HepG2 (cell line): ENCODE measurements around the gene TP73. TPM values are rescaled to one million over a fixed set of nuclear protein-coding genes. Genes with fewer than 3 reads are reported as not detected.

ENCODE experiments used
- ATAC-seq: fragments of 200-7000 bp; cut with Tn5 transposase; 3 replicates; pipeline ENCODE4 v1.9.1; 2020; ENCODE audit warnings: mild to moderate bottlenecking, moderate library complexity
- BruUV-seq: library from RNA; stranded (reverse); fragments of 400-500 nt; replicated peaks from 2 replicates; lab custom pipeline; 2021; lab: Mats Ljungman, UMichigan
- CTCF ChIA-PET: fragments of 300-600 bp; formaldehyde crosslinking; extraction: SDS; loops from one replicate; lab custom pipeline; 2021; ENCODE audit warnings: low total read pairs, inconsistent platforms, low intra/inter-chr PET ratio; lab: Yijun Ruan, JAX
- POLR2A ChIA-PET: fragments of 350-600 bp; sonication (Branson Sonifier 250); formaldehyde crosslinking; loops from one replicate; lab custom pipeline; 2020; ENCODE audit warnings: antibody characterized with exemption, inconsistent platforms; lab: Yijun Ruan, JAX
- DNase-seq: peaks from one replicate; pipeline ENCODE4 v3.0.0-alpha.2; 2015; ENCODE audit warnings: low spot score
- FAIRE-seq: peaks from 3 replicates; lab custom pipeline; 2011; peaks lifted over from hg19 to GRCh38; lab: Jason Lieb, UNC
- H2AFZ ChIP-seq: one replicate; pipeline ENCODE4 v1.6.1; 2011; ENCODE audit warnings: low read length, inconsistent platforms
- H3K27ac ChIP-seq: fragments of 300-600 bp; 3 replicates; pipeline ENCODE4 v1.8.0; 2011; ENCODE audit warnings: mixed run types, mild to moderate bottlenecking, mixed read lengths, low read length, inconsistent platforms; ENCODE audit not compliant: insufficient read depth; ENCODE audit errors: extremely low read length
- H3K27me3 ChIP-seq, 2 experiments: fragments of 200-600 bp in 1 of 2; 2 replicates in 1 of 2; 3 replicates in 1 of 2; pipeline versions ENCODE4 v1.6.0 to v1.8.0; 2011; ENCODE audit warnings: low read length in 2 of 2, mild to moderate bottlenecking in 2 of 2, moderate library complexity in 2 of 2, inconsistent platforms in 1 of 2; ENCODE audit not compliant: insufficient read depth in 2 of 2, control insufficient read depth in 1 of 2
- H3K36me3 ChIP-seq, 2 experiments: fragments of 200-600 bp in 1 of 2; replicated peaks in 1 of 2; 2 replicates in 1 of 2; 3 replicates in 1 of 2; pipeline versions ENCODE4 v1.5.1 to v1.8.0; 2011; ENCODE audit warnings: low read length in 2 of 2, inconsistent platforms in 1 of 2; ENCODE audit not compliant: insufficient read depth in 2 of 2, control insufficient read depth in 1 of 2
- H3K4me1 ChIP-seq: 2 replicates; pipeline ENCODE4 v1.5.1; 2012; ENCODE audit warnings: low read length, inconsistent platforms; ENCODE audit not compliant: insufficient read depth
- H3K4me2 ChIP-seq: 2 replicates; pipeline ENCODE4 v1.6.0; 2011; ENCODE audit warnings: low read depth, low read length, inconsistent platforms
- H3K4me3 ChIP-seq, 3 experiments: fragments of 200-600 bp in 1 of 3; sonication (generic), shearing (Covaris generic) in 1 of 3; replicated peaks in 1 of 3; 2 replicates each; pipeline ENCODE4 v1.5.1; 2011 to 2016; ENCODE audit warnings: low read length in 3 of 3, inconsistent platforms in 2 of 3, low read depth in 2 of 3, mild to moderate bottlenecking in 2 of 3, control low read depth in 1 of 3, mixed read lengths in 1 of 3; ENCODE audit not compliant: insufficient read depth in 1 of 3
- H3K79me2 ChIP-seq: one replicate; pipeline ENCODE4 v1.6.1; 2011; ENCODE audit warnings: low read length, inconsistent platforms; ENCODE audit not compliant: insufficient read depth
- H3K9ac ChIP-seq: 2 replicates; pipeline ENCODE4 v1.6.0; 2011; ENCODE audit warnings: mild to moderate bottlenecking, low read depth, low read length, inconsistent platforms; ENCODE audit not compliant: insufficient read depth
- H3K9me3 ChIP-seq: 2 replicates; pipeline ENCODE4 v1.5.1; 2012; ENCODE audit warnings: mild to moderate bottlenecking, low read length
- H4K20me1 ChIP-seq: 2 replicates; pipeline ENCODE4 v1.6.0; 2011; ENCODE audit warnings: inconsistent platforms, mild to moderate bottlenecking, low read length, moderate library complexity; ENCODE audit not compliant: insufficient read depth
- CREB1 ChIP-seq, 2 experiments: fragments of 450-650 bp in 1 of 2; IDR thresholded peaks; 2 replicates each; pipeline ENCODE4 v1.6.1; 2016 to 2017; ENCODE audit warnings: control low read depth in 1 of 2, mild to moderate bottlenecking in 1 of 2, missing compliant biosample characterization in 1 of 2, missing genetic modification characterization in 1 of 2
- FOXM1 ChIP-seq: sonication (generic); formaldehyde crosslinking; IDR thresholded peaks from 2 replicates; pipeline ENCODE4 v1.5.0; 2020; ENCODE audit warnings: missing genetic modification reagents
- FOXP1 ChIP-seq, 2 experiments: fragments of 450-650 bp in 1 of 2; IDR thresholded peaks; 2 replicates each; pipeline ENCODE4 v1.6.1; 2017 to 2018; ENCODE audit warnings: antibody characterized with exemption in 1 of 2
- KLF12 ChIP-seq: sonication (generic); formaldehyde crosslinking; IDR thresholded peaks from 2 replicates; pipeline ENCODE4 v1.4.0; 2020; ENCODE audit warnings: missing genetic modification reagents, borderline replicate concordance
- PHF8 ChIP-seq: sonication (generic); formaldehyde crosslinking; IDR thresholded peaks from 2 replicates; pipeline ENCODE4 v1.5.0; 2020; ENCODE audit warnings: missing genetic modification reagents
- RXRA ChIP-seq: sonication (generic); formaldehyde crosslinking; IDR thresholded peaks from 2 replicates; pipeline ENCODE4 v1.5.1; 2020; ENCODE audit warnings: missing genetic modification reagents
- SCMH1 ChIP-seq: sonication (generic); formaldehyde crosslinking; IDR thresholded peaks from 2 replicates; pipeline ENCODE4 v1.9.0; 2021; ENCODE audit warnings: missing genetic modification reagents, mild to moderate bottlenecking, borderline replicate concordance
- SRY ChIP-seq: sonication (generic); formaldehyde crosslinking; IDR thresholded peaks from 2 replicates; pipeline ENCODE4 v1.8.0; 2022; ENCODE audit warnings: mild to moderate bottlenecking, missing genetic modification reagents
- ZBTB33 ChIP-seq: sonication (generic); formaldehyde crosslinking; IDR thresholded peaks from 2 replicates; pipeline ENCODE4 v1.4.0; 2020; ENCODE audit warnings: missing genetic modification reagents
- ZBTB38 ChIP-seq: sonication (generic); formaldehyde crosslinking; IDR thresholded peaks from 2 replicates; pipeline ENCODE4 v1.5.1; 2020; ENCODE audit warnings: mild to moderate bottlenecking, missing genetic modification reagents
- ZNF629 ChIP-seq: sonication (generic); formaldehyde crosslinking; conservative IDR thresholded peaks from 2 replicates; pipeline ENCODE4 v1.5.0; 2020; ENCODE audit warnings: missing genetic modification reagents
- ZNF737 ChIP-seq: sonication (generic); formaldehyde crosslinking; IDR thresholded peaks from 2 replicates; pipeline ENCODE4 v1.5.0; 2020; ENCODE audit warnings: missing genetic modification reagents, mild to moderate bottlenecking, borderline replicate concordance
- ZNF784 ChIP-seq: sonication (generic); formaldehyde crosslinking; IDR thresholded peaks from 2 replicates; pipeline ENCODE4 v1.5.1; 2020; ENCODE audit warnings: missing genetic modification reagents, mild to moderate bottlenecking, borderline replicate concordance
- WGBS: methylation state at CpG from one replicate; pipeline ENCODE4 v1.1.6; 2017; ENCODE audit warnings: low lambda C conversion rate; 5-methylcytosine and 5-hydroxymethylcytosine counted together
- in situ Hi-C: cut with HindIII; loops from 2 replicates; pipeline ENCODE4 v1.10.0; 2017; ENCODE audit warnings: low pct_unique_long_range_greater_than_20kb; ENCODE audit not compliant: extremely low pct_ligation_motif_present
- intact Hi-C: fragments of 100-400 bp; cut with micrococcal nuclease; formaldehyde crosslinking; loops from one replicate; pipeline ENCODE4 v1.10.0; 2022; ENCODE audit not compliant: unreplicated experiment
- polyA plus RNA-seq, 8 experiments: library from polyadenylated mRNA; depleted of rRNA in 3 of 8; stranded (reverse) in 7 of 8; unstranded in 1 of 8; fragments of >200 nt; fragmentation: Illumina TruSeq in 4 of 8; extraction: Trizol in 4 of 8; gene quantifications; 2 replicates each; pipeline versions ENCODE4 v1.2.1 to v1.2.3, GENCODE V29; 2011 to 2016; ENCODE audit warnings: low read depth in 4 of 8, missing spikeins in 1 of 8, mixed read lengths in 1 of 8; ENCODE audit not compliant: insufficient read depth in 1 of 8
- total RNA-seq, 5 experiments: library from RNA; depleted of rRNA; stranded (reverse); fragments of >200 nt; fragmentation: Illumina TruSeq; extraction: Trizol; gene quantifications; 2 replicates each; pipeline ENCODE4 v1.2.3, GENCODE V29; 2016; ENCODE audit warnings: low read depth in 1 of 5
- TF ChIP-seq, protein P1 (sequence below): sonication (generic); formaldehyde crosslinking; IDR thresholded peaks from 2 replicates; pipeline ENCODE4 v1.4.0; 2020; ENCODE audit warnings: missing genetic modification reagents

TP73 gene
- total and polyA plus RNA-seq, 2 of the 13 experiments (the other 11 are each of a cell fraction or from before 2014, with no cell fraction given) = 0.49 to 1.1 TPM

DNA sequence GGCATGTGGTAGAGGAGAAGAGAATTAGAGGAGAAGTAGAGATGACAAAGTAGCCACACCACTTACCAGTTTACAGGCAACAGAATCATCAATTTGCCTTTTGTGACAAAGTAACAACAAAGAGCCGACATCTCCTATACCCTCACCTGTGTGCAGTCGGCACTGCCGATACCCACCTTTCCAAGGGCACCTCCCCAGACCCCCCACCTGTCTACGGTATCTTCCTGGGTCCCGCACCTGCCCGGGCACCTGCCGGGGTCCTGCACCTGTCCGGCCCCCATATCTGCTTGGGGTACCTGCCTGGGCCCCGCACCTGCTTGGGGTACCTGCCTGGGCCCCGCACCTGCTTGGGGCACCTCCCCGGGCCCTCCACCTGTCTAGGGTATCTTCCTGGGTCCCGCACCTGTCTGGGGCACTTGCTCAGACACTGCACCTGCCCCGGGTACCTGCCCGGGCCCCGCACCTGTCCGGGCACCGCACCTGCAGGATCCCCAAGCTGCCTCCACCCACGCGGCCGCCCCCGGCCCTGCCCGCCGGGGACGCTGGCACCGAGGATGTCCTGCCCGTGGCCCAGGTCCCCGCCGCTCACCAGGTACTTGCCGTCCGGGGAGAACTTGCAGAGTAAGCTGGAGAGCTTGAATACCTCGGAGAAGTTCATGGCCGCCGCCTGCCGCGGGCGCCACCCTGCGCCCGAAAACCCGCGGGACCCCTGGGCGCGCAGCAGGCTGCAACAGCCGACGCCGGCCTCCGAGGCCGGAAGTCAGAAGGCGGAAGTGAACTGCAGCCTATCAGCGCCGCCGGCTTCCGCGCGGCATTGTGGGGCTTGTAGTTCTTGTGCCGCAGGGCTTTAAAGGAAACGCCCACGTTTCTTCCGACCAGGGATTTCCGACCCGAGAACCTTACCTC, 2.7 kb upstream of the TP73 start, which contains the start of gene WRAP73 (continued):
- TF ChIP-seq, protein P1, sequence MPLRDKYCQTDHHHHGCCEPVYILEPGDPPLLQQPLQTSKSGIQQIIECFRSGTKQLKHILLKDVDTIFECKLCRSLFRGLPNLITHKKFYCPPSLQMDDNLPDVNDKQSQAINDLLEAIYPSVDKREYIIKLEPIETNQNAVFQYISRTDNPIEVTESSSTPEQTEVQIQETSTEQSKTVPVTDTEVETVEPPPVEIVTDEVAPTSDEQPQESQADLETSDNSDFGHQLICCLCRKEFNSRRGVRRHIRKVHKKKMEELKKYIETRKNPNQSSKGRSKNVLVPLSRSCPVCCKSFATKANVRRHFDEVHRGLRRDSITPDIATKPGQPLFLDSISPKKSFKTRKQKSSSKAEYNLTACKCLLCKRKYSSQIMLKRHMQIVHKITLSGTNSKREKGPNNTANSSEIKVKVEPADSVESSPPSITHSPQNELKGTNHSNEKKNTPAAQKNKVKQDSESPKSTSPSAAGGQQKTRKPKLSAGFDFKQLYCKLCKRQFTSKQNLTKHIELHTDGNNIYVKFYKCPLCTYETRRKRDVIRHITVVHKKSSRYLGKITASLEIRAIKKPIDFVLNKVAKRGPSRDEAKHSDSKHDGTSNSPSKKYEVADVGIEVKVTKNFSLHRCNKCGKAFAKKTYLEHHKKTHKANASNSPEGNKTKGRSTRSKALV = no peak; the same call in 1 of the 2 replicates
- TF ChIP-seq ZNF629 (CRISPR knock-in tag) (no peak), PHF8 (CRISPR knock-in tag) (peak; percentile 91), ZNF737 (no peak)

GRCh38 chr1:3650248-3651025, 1.9 kb upstream of the TP73 start:
- POLR2A ChIA-PET = interaction anchor here (0.8 to 0.9 kb wide), 2 partner anchors 16 to 179 kb away, joined by 3 read pairs; no protein-coding TSS in a partner anchor
- no peak overlapping the region for H3K9ac ChIP-seq
- peaks cover 7% of the 10 kb centered on the region for H3K79me2 ChIP-seq
- peaks cover 25% of the 10 kb centered on the region for H3K4me1 ChIP-seq
- TF ChIP-seq RXRA = 0 out of 2 replicates have a peak, but pooled peaks have one; percentile 6
- no peak for TF ChIP-seq ZNF784 (CRISPR knock-in tag)
- no peak for TF ChIP-seq CREB1 (IDR thresholded peaks at IDR 0.05)
- TF ChIP-seq CREB1 (CRISPR knock-in tag; IDR thresholded peaks at IDR 0.05) = peak; percentile 6; the same call in 1 of the 2 replicates
- TF ChIP-seq FOXM1 (CRISPR knock-in tag) = no peak
- TF ChIP-seq FOXP1 (IDR thresholded peaks at IDR 0.05) = no peak
- TF ChIP-seq FOXP1 (CRISPR knock-in tag; IDR thresholded peaks at IDR 0.05) = no peak
- no peak for TF ChIP-seq SRY
- TF ChIP-seq ZBTB38 (CRISPR knock-in tag) = peak; percentile 31; the same call in 1 of the 2 replicates
- no peak for TF ChIP-seq SCMH1 (CRISPR knock-in tag)
- TF ChIP-seq ZBTB33 = 0 out of 2 replicates have a peak, but pooled peaks have one; percentile 11
- TF ChIP-seq KLF12 = no peak
- FAIRE-seq = no peak
- no peak for ATAC-seq
- H3K36me3 ChIP-seq = peaks cover 5 to 9% of the 10 kb centered on the region in 2 experiments; a peak in 3 of 5 replicates
- H2AFZ ChIP-seq = no peak overlapping the region
- H4K20me1 ChIP-seq = no peaks in the 10 kb centered on the region
- DNase-seq = no peak
- CTCF ChIA-PET = no interaction called here
- H3K4me3 ChIP-seq = peak overlapping the region in 1 of 3 experiments; percentile 98; a peak in 3 of 6 replicates
- peak overlapping the region; percentile 88 for H3K4me2 ChIP-seq
- no peak overlapping the region for H3K27ac ChIP-seq
- WGBS = 78% methylated on average over 37 of the region's 50 CpGs
- peaks cover 2 to 11% of the 10 kb centered on the region in 2 experiments; a peak in 3 of 5 replicates for H3K27me3 ChIP-seq
- H3K9me3 ChIP-seq = no peaks in the 10 kb centered on the region
- no TSS peak for BruUV-seq
- in situ Hi-C loops = no loop called here
- intact Hi-C loops = loop anchor here (2.0 kb wide), 1 partner anchor 26 kb away; the partner anchor contains the start of gene TPRG1L
